ENCODE measurements around the gene ARF6. TPM values are rescaled to one million over a fixed set of nuclear protein-coding genes. Genes with fewer than 3 reads are reported as not detected.

ARF6 gene
- total RNA-seq, 1 experiment from 2014 or later = 49.2 TPM

- Histone ChIP-seq H3K4me2 (ENCODE audit: insufficient read depth, insufficient read length, low read length) (no peak overlapping the region), H4K8ac (replicated peaks; ENCODE audit: insufficient read length, low read depth, low read length) (no peak overlapping the region), H3K56ac (ENCODE audit: insufficient read length, low read depth, low read length) (no peak overlapping the region), H2BK20ac (ENCODE audit: low read depth, low read length, poor library complexity, severe bottlenecking) (no peak overlapping the region), H3K27me3 (ENCODE audit: insufficient read depth, low read length) (no peaks in the 10 kb centered on the region), H2BK12ac (ENCODE audit: insufficient read length, low read depth, low read length) (no peak overlapping the region), H3K23ac (ENCODE audit: insufficient read length, low read depth, low read length) (no peak overlapping the region), H3K4me1 (ENCODE audit: insufficient read depth, low read length) (no peaks in the 10 kb centered on the region), H3K14ac (ENCODE audit: insufficient read depth, low read length) (no peak overlapping the region), H3T11ph (ENCODE audit: low read length) (no peak overlapping the region), H3K79me2 (ENCODE audit: insufficient read depth, low read length) (no peaks in the 10 kb centered on the region), H3K18ac (ENCODE audit: insufficient read length, low read depth, low read length) (no peak overlapping the region), H2BK15ac (ENCODE audit: low read depth, low read length) (no peak overlapping the region), H3K9me3 (ENCODE audit: control insufficient read depth, low read depth, low read length) (no peaks in the 10 kb centered on the region), H4K5ac (ENCODE audit: insufficient read length, low read depth, low read length) (no peak overlapping the region), H3K27ac (ENCODE audit: insufficient read length, low read depth, low read length) (no peak overlapping the region), H3K9ac (ENCODE audit: extremely low read depth, insufficient read length, low read length) (no peak overlapping the region), H3K79me1 (ENCODE audit: insufficient read depth, low read depth, low read length, poor library complexity, severe bottlenecking) (no peaks in the 10 kb centered on the region), H4K20me1 (ENCODE audit: control insufficient read depth, insufficient read depth, insufficient read length) (no peaks in the 10 kb centered on the region), H4K91ac (ENCODE audit: insufficient read length, low read depth, low read length) (no peak overlapping the region), H3K4ac (ENCODE audit: low read depth, low read length) (no peak overlapping the region), H3K23me2 (ENCODE audit: insufficient read length, low read depth, low read length, poor library complexity, severe bottlenecking) (no peaks in the 10 kb centered on the region), H2BK5ac (ENCODE audit: insufficient read length, low read length) (no peak overlapping the region), H2AFZ (ENCODE audit: low read length) (no peak overlapping the region), H2BK120ac (ENCODE audit: low read depth, low read length, poor library complexity, severe bottlenecking) (no peak overlapping the region), H2AK5ac (ENCODE audit: insufficient read length, low read length) (no peak overlapping the region)
- H3K36me3 Mint-ChIP-seq (ENCODE audit: insufficient read depth in 1 of 3, low read depth in 3 of 3) = no peaks in the 10 kb centered on the region
- TF ChIP-seq, protein P1, sequence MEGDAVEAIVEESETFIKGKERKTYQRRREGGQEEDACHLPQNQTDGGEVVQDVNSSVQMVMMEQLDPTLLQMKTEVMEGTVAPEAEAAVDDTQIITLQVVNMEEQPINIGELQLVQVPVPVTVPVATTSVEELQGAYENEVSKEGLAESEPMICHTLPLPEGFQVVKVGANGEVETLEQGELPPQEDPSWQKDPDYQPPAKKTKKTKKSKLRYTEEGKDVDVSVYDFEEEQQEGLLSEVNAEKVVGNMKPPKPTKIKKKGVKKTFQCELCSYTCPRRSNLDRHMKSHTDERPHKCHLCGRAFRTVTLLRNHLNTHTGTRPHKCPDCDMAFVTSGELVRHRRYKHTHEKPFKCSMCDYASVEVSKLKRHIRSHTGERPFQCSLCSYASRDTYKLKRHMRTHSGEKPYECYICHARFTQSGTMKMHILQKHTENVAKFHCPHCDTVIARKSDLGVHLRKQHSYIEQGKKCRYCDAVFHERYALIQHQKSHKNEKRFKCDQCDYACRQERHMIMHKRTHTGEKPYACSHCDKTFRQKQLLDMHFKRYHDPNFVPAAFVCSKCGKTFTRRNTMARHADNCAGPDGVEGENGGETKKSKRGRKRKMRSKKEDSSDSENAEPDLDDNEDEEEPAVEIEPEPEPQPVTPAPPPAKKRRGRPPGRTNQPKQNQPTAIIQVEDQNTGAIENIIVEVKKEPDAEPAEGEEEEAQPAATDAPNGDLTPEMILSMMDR (conservative IDR thresholded peaks at IDR 0.05) = no peak
- no peak overlapping the region for H3K27ac Mint-ChIP-seq
- no peaks in the 10 kb centered on the region for H3K4me1 Mint-ChIP-seq
- no peak overlapping the region for H3K4me3 Mint-ChIP-seq
- no CpG with 5 or more reads among the region's 8 CpGs for WGBS (ENCODE audit: extremely low coverage, insufficient read length, low lambda C conversion rate)
- no peaks in the 10 kb centered on the region for H3K27me3 Mint-ChIP-seq (ENCODE audit: low read depth)
- no peaks in the 10 kb centered on the region for H3K9me3 Mint-ChIP-seq
- no peak for DNase-seq
Observed at GRCh38 chr14:49945448-49946319, 52.8 kb downstream of the ARF6 start.

Other genes with a start within 250 kb of the ARF6 start
- 24.1 and 25.7 TPM in 2 replicates for gene POLE2, start 204.9 kb upstream of the ARF6 start, total RNA-seq (2021)
- gene KLHDC1, start 200.0 kb upstream of the ARF6 start, total RNA-seq (2021) = not detected in 2 replicates
- 41.3 and 41.6 TPM in 2 replicates for gene KLHDC2, start 124.9 kb upstream of the ARF6 start, total RNA-seq (2021)
- gene NEMF, start 40.3 kb upstream of the ARF6 start, total RNA-seq (2021) = 54.3 and 57.4 TPM in 2 replicates
- gene VCPKMT, start 223.5 kb downstream of the ARF6 start, total RNA-seq (2021) = 13.5 and 13.7 TPM in 2 replicates